Neuronal stem cell (in vitro differentiated cells): ENCODE results near the gene MEIS2.

Source experiments
- DNase-seq: peaks from one replicate; pipeline ENCODE4 v3.0.0-alpha.2; 2013; ENCODE audit warnings: low spot score
- H2AFZ ChIP-seq: one replicate; pipeline ENCODE4 v1.6.1; 2013; ENCODE audit warnings: mild to moderate bottlenecking, low read length, inconsistent platforms
- H2AK5ac ChIP-seq: 2 replicates; pipeline ENCODE4 v1.6.1; 2013; ENCODE audit warnings: low read depth, mild to moderate bottlenecking, inconsistent platforms, low read length, moderate library complexity, mixed read lengths
- H2BK120ac ChIP-seq: 2 replicates; pipeline ENCODE4 v1.6.1; 2013; ENCODE audit warnings: low read depth, mild to moderate bottlenecking, inconsistent platforms, low read length, moderate library complexity, mixed read lengths
- H2BK12ac ChIP-seq: one replicate; pipeline ENCODE4 v1.6.1; 2013; ENCODE audit warnings: low read length, inconsistent platforms
- H2BK15ac ChIP-seq: 2 replicates; pipeline ENCODE4 v1.6.1; 2013; ENCODE audit warnings: mild to moderate bottlenecking, low read length, inconsistent platforms, mixed read lengths
- H2BK5ac ChIP-seq: one replicate; pipeline ENCODE4 v1.6.1; 2013; ENCODE audit warnings: inconsistent platforms, mild to moderate bottlenecking, low read length, moderate library complexity
- H3K14ac ChIP-seq: one replicate; pipeline ENCODE4 v1.6.1; 2013; ENCODE audit warnings: low read length, inconsistent platforms
- H3K18ac ChIP-seq: 2 replicates; pipeline ENCODE4 v1.6.1; 2013; ENCODE audit warnings: low read length, inconsistent platforms
- H3K23ac ChIP-seq: 2 replicates; pipeline ENCODE4 v1.6.1; 2013; ENCODE audit warnings: low read depth, mild to moderate bottlenecking, mixed read lengths, low read length, inconsistent platforms; ENCODE audit not compliant: poor library complexity
- H3K27ac ChIP-seq: replicated peaks from 3 replicates; pipeline ENCODE4 v1.5.1; 2013; ENCODE audit warnings: low read length, inconsistent platforms
- H3K27me3 ChIP-seq, 3 experiments: 2 replicates each; pipeline ENCODE4 v1.6.1; 2013; ENCODE audit warnings: low read length in 3 of 3, mild to moderate bottlenecking in 2 of 3, inconsistent platforms in 1 of 3, low read depth in 1 of 3, mixed read lengths in 1 of 3, moderate library complexity in 1 of 3; ENCODE audit not compliant: control insufficient read depth in 3 of 3, insufficient read depth in 3 of 3
- H3K36me3 ChIP-seq, 2 donors: replicated peaks in 1 of 2; 2 replicates each; pipeline ENCODE4 v1.6.1; 2013; ENCODE audit warnings: low read length in 2 of 2; ENCODE audit not compliant: control insufficient read depth in 2 of 2, insufficient read depth in 2 of 2
- H3K4ac ChIP-seq: 2 replicates; pipeline ENCODE4 v1.6.1; 2013; ENCODE audit warnings: inconsistent platforms, mild to moderate bottlenecking, low read length, moderate library complexity
- H3K4me1 ChIP-seq, 2 donors: 1 replicate in 1 of 2; 2 replicates in 1 of 2; pipeline ENCODE4 v1.6.1; 2013; ENCODE audit warnings: low read length in 2 of 2, low read depth in 1 of 2; ENCODE audit not compliant: control insufficient read depth in 2 of 2, insufficient read depth in 1 of 2
- H3K4me2 ChIP-seq: one replicate; pipeline ENCODE4 v1.6.1; 2013; ENCODE audit warnings: mild to moderate bottlenecking, low read length, inconsistent platforms; ENCODE audit not compliant: insufficient read depth, poor library complexity, severe bottlenecking
- H3K4me3 ChIP-seq, 2 donors: 2 replicates each; pipeline ENCODE4 v1.5.1; 2013; ENCODE audit warnings: low read length in 2 of 2, mild to moderate bottlenecking in 2 of 2, inconsistent platforms in 1 of 2, moderate library complexity in 1 of 2
- H3K79me1 ChIP-seq: one replicate; pipeline ENCODE4 v1.6.1; 2013; ENCODE audit warnings: low read depth, mild to moderate bottlenecking, inconsistent platforms, low read length, moderate library complexity
- H3K9ac ChIP-seq: one replicate; pipeline ENCODE4 v1.6.1; 2013; ENCODE audit warnings: mild to moderate bottlenecking, low read depth, low read length, inconsistent platforms; ENCODE audit not compliant: poor library complexity
- H3K9me3 ChIP-seq, 2 donors: replicated peaks in 1 of 2; 2 replicates each; pipeline versions ENCODE3 to v1.6.1; 2013; ENCODE audit warnings: low read length in 2 of 2, mild to moderate bottlenecking in 2 of 2, inconsistent platforms in 1 of 2, low read depth in 1 of 2, mixed read lengths in 1 of 2, moderate library complexity in 1 of 2; ENCODE audit not compliant: control insufficient read depth in 2 of 2, insufficient read depth in 1 of 2
- H4K8ac ChIP-seq: one replicate; pipeline ENCODE4 v1.6.1; 2013; ENCODE audit warnings: low read depth, mild to moderate bottlenecking, inconsistent platforms, low read length, moderate library complexity
- H4K91ac ChIP-seq: one replicate; pipeline ENCODE4 v1.6.1; 2013; ENCODE audit warnings: low read length, low read depth, mild to moderate bottlenecking, inconsistent platforms; ENCODE audit not compliant: poor library complexity
- WGBS, 2 donors: extraction: QIAGEN DNeasy Blood & Tissue Kit; methylation state at CpG; one replicate each; pipeline ENCODE4 v1.1.7; 2013; ENCODE audit warnings: missing lambda C conversion rate in 2 of 2, mixed read lengths in 1 of 2; ENCODE audit not compliant: insufficient read length in 2 of 2, insufficient replicate concordance in 1 of 2; ENCODE audit errors: extremely low coverage in 2 of 2; 5-methylcytosine and 5-hydroxymethylcytosine counted together

MEIS2 gene

GRCh38 chr15:36901012-36901411, 199.3 kb downstream of the MEIS2 start:
- H3K9ac ChIP-seq, result no peak overlapping the region
- H3K4ac ChIP-seq, result no peak overlapping the region
- no peak overlapping the region for H3K14ac ChIP-seq
- no peaks in the 10 kb centered on the region for H3K27me3 ChIP-seq
- no peak overlapping the region for H2BK15ac ChIP-seq
- H4K8ac ChIP-seq, result no peak overlapping the region
- DNase-seq, result no peak
- no peak overlapping the region for H2BK12ac ChIP-seq
- H2AK5ac ChIP-seq, result no peak overlapping the region
- no peaks in the 10 kb centered on the region for H3K79me1 ChIP-seq
- H3K4me2 ChIP-seq, result no peak overlapping the region
- no peak overlapping the region for H3K18ac ChIP-seq
- H3K36me3 ChIP-seq, result peaks cover 1 to 2% of the 10 kb centered on the region in 2 donors
- no peaks in the 10 kb centered on the region for H3K9me3 ChIP-seq
- H2AFZ ChIP-seq, result no peak overlapping the region
- no peak overlapping the region for H3K4me3 ChIP-seq
- H3K4me1 ChIP-seq, result peaks cover 28 to 38% of the 10 kb centered on the region in 2 donors
- WGBS, 2 donors, result no CpG with 5 or more reads among the region's 4 CpGs
- H3K23ac ChIP-seq, result no peak overlapping the region
- no peak overlapping the region for H3K27ac ChIP-seq
- H2BK120ac ChIP-seq, result no peak overlapping the region
- no peak overlapping the region for H2BK5ac ChIP-seq
- H4K91ac ChIP-seq, result no peak overlapping the region

- H3K4me1 ChIP-seq, result peaks cover 20 to 38% of the 10 kb centered on the region in 2 donors
These were observed 200.7 kb downstream of the MEIS2 start for GRCh38 chr15:36899696-36900095.

GRCh38 chr15:36898536-36899126, 201.7 kb downstream of the MEIS2 start:
- no peak overlapping the region for H3K23ac ChIP-seq
- no peak overlapping the region for H3K18ac ChIP-seq
- H4K8ac ChIP-seq, result no peak overlapping the region
- no peak overlapping the region for H3K27ac ChIP-seq
- no peak overlapping the region for H3K4me2 ChIP-seq
- H2BK120ac ChIP-seq, result no peak overlapping the region
- H3K14ac ChIP-seq, result no peak overlapping the region
- H3K4me3 ChIP-seq, result no peak overlapping the region
- H3K9me3 ChIP-seq, result no peaks in the 10 kb centered on the region
- H2BK5ac ChIP-seq, result no peak overlapping the region
- peaks cover 15 to 33% of the 10 kb centered on the region in 2 donors for H3K4me1 ChIP-seq
- no peak overlapping the region for H2BK12ac ChIP-seq
- H4K91ac ChIP-seq, result no peak overlapping the region
- peaks cover 9 to 25% of the 10 kb centered on the region in 2 donors for H3K36me3 ChIP-seq
- no peak overlapping the region for H2AFZ ChIP-seq
- H2AK5ac ChIP-seq, result no peak overlapping the region
- no peak overlapping the region for H3K4ac ChIP-seq
- WGBS, 2 donors, result no CpG with 5 or more reads among the region's 4 CpGs
- no peaks in the 10 kb centered on the region for H3K27me3 ChIP-seq
- H2BK15ac ChIP-seq, result no peak overlapping the region
- DNase-seq, result no peak
- H3K9ac ChIP-seq, result no peak overlapping the region
- H3K79me1 ChIP-seq, result no peaks in the 10 kb centered on the region

More at GRCh38 chr15:36899696-36900095, 200.7 kb downstream of the MEIS2 start:
- Histone ChIP-seq H2AFZ (no peak overlapping the region), H3K79me1 (no peaks in the 10 kb centered on the region), H2BK12ac (no peak overlapping the region), H3K4ac (no peak overlapping the region), H3K27ac (no peak overlapping the region), H3K36me3 (peaks cover 6 to 15% of the 10 kb centered on the region in 2 donors), H3K14ac (no peak overlapping the region), H3K23ac (no peak overlapping the region), H3K4me3 (no peak overlapping the region), H2BK15ac (no peak overlapping the region), H4K8ac (no peak overlapping the region), H3K27me3 (no peaks in the 10 kb centered on the region), H4K91ac (no peak overlapping the region), H3K18ac (no peak overlapping the region), H3K9ac (no peak overlapping the region), H3K4me2 (no peak overlapping the region), H2BK120ac (no peak overlapping the region), H3K9me3 (no peaks in the 10 kb centered on the region), H2AK5ac (no peak overlapping the region), H2BK5ac (no peak overlapping the region)
- WGBS, 2 donors, result no CpG with 5 or more reads among the region's 2 CpGs
- no peak for DNase-seq

GRCh38 chr15:36897834-36898233, 202.5 kb downstream of the MEIS2 start:
- Histone ChIP-seq H2BK120ac (no peak overlapping the region), H3K23ac (no peak overlapping the region), H3K9me3 (no peaks in the 10 kb centered on the region), H3K18ac (no peak overlapping the region), H4K8ac (no peak overlapping the region), H2BK5ac (no peak overlapping the region), H3K27me3 (no peaks in the 10 kb centered on the region), H2AFZ (no peak overlapping the region), H2AK5ac (no peak overlapping the region), H2BK12ac (no peak overlapping the region), H3K14ac (no peak overlapping the region), H3K36me3 (peaks cover 9 to 32% of the 10 kb centered on the region in 2 donors), H3K4me2 (no peak overlapping the region), H4K91ac (no peak overlapping the region), H3K27ac (no peak overlapping the region), H3K4ac (no peak overlapping the region), H3K4me3 (no peak overlapping the region), H3K79me1 (no peaks in the 10 kb centered on the region), H2BK15ac (no peak overlapping the region), H3K9ac (no peak overlapping the region), H3K4me1 (peaks cover 15 to 33% of the 10 kb centered on the region in 2 donors)
- WGBS, 2 donors, result no CpG with 5 or more reads among the region's 3 CpGs
- no peak for DNase-seq
